H9 (cell line): ENCODE data around the gene EPB41L4B. TPM values are rescaled to one million over a fixed set of nuclear protein-coding genes. Genes with fewer than 3 reads are reported as not detected.

Source experiments
- DNase-seq: peaks from one replicate; pipeline ENCODE4 v3.0.0-alpha.2; 2017
- H2AFZ ChIP-seq: one replicate; pipeline ENCODE4 v1.6.1; 2013; ENCODE audit warnings: mild to moderate bottlenecking, low read length, control low read depth, moderate library complexity
- H2AK5ac ChIP-seq: 2 replicates; pipeline ENCODE4 v1.6.1; 2013; ENCODE audit warnings: low read length, control low read depth, mixed read lengths; ENCODE audit not compliant: insufficient read length
- H2BK120ac ChIP-seq: one replicate; pipeline ENCODE4 v1.6.1; 2013; ENCODE audit warnings: low read depth, mild to moderate bottlenecking, low read length, control low read depth, inconsistent platforms; ENCODE audit not compliant: poor library complexity, severe bottlenecking
- H2BK12ac ChIP-seq: 2 replicates; pipeline ENCODE4 v1.6.1; 2013; ENCODE audit warnings: low read length, control low read depth, mixed read lengths, low read depth; ENCODE audit not compliant: insufficient read length
- H2BK15ac ChIP-seq: 2 replicates; pipeline ENCODE4 v1.6.1; 2013; ENCODE audit warnings: low read depth, low read length, control low read depth
- H2BK20ac ChIP-seq: one replicate; pipeline ENCODE4 v1.6.1; 2013; ENCODE audit warnings: low read depth, mild to moderate bottlenecking, low read length, control low read depth, inconsistent platforms; ENCODE audit not compliant: poor library complexity, severe bottlenecking
- H2BK5ac ChIP-seq: 2 replicates; pipeline ENCODE4 v1.6.1; 2013; ENCODE audit warnings: low read length, control low read depth, mixed read lengths; ENCODE audit not compliant: insufficient read length
- H3K14ac ChIP-seq: 2 replicates; pipeline ENCODE4 v1.6.1; 2013; ENCODE audit warnings: low read length, control low read depth; ENCODE audit not compliant: insufficient read depth
- H3K18ac ChIP-seq: 2 replicates; pipeline ENCODE4 v1.6.1; 2013; ENCODE audit warnings: low read depth, mild to moderate bottlenecking, mixed read lengths, low read length, control low read depth; ENCODE audit not compliant: insufficient read length
- H3K23ac ChIP-seq: 2 replicates; pipeline ENCODE4 v1.6.1; 2013; ENCODE audit warnings: low read length, control low read depth, mixed read lengths, low read depth; ENCODE audit not compliant: insufficient read length
- H3K23me2 ChIP-seq: 2 replicates; pipeline ENCODE4 v1.6.1; 2013; ENCODE audit warnings: low read depth, mild to moderate bottlenecking, mixed read lengths, low read length, control low read depth; ENCODE audit not compliant: insufficient read length, poor library complexity, severe bottlenecking
- H3K27ac ChIP-seq: 2 replicates; pipeline ENCODE4 v1.5.1; 2013; ENCODE audit warnings: low read length, control low read depth, mixed read lengths, low read depth; ENCODE audit not compliant: insufficient read length
- H3K27me3 ChIP-seq: 2 replicates; pipeline ENCODE4 v1.6.1; 2013; ENCODE audit warnings: low read length, control low read depth, inconsistent platforms; ENCODE audit not compliant: insufficient read depth
- H3K4ac ChIP-seq: 2 replicates; pipeline ENCODE4 v1.6.1; 2013; ENCODE audit warnings: low read depth, mild to moderate bottlenecking, control low read depth, inconsistent platforms, low read length, moderate library complexity
- H3K4me1 ChIP-seq: 2 replicates; pipeline ENCODE4 v1.6.1; 2013; ENCODE audit warnings: low read length, control low read depth, inconsistent platforms; ENCODE audit not compliant: insufficient read depth
- H3K4me2 ChIP-seq: 2 replicates; pipeline ENCODE4 v1.6.1; 2013; ENCODE audit warnings: low read length, control low read depth, mixed read lengths; ENCODE audit not compliant: insufficient read length, insufficient read depth
- H3K56ac ChIP-seq: 2 replicates; pipeline ENCODE4 v1.6.1; 2013; ENCODE audit warnings: low read depth, mild to moderate bottlenecking, mixed read lengths, low read length, control low read depth; ENCODE audit not compliant: insufficient read length
- H3K79me1 ChIP-seq: 2 replicates; pipeline ENCODE4 v1.6.1; 2013; ENCODE audit warnings: low read depth, mild to moderate bottlenecking, moderate library complexity, low read length, control low read depth, inconsistent platforms; ENCODE audit not compliant: insufficient read depth, poor library complexity, severe bottlenecking
- H3K79me2 ChIP-seq: 2 replicates; pipeline ENCODE4 v1.6.1; 2013; ENCODE audit warnings: low read length, control low read depth, inconsistent platforms; ENCODE audit not compliant: insufficient read depth
- H3K9ac ChIP-seq: 2 replicates; pipeline ENCODE4 v1.6.1; 2013; ENCODE audit warnings: low read length, control low read depth, mixed read lengths; ENCODE audit not compliant: insufficient read length; ENCODE audit errors: extremely low read depth
- H3K9me3 ChIP-seq: one replicate; pipeline ENCODE4 v1.6.1; 2013; ENCODE audit warnings: low read depth, low read length, inconsistent platforms; ENCODE audit not compliant: control insufficient read depth
- H3T11ph ChIP-seq: one replicate; pipeline ENCODE4 v1.6.1; 2013; ENCODE audit warnings: mild to moderate bottlenecking, low read length, control low read depth, inconsistent platforms
- H4K20me1 ChIP-seq: one replicate; pipeline ENCODE4 v1.6.1; 2013; ENCODE audit not compliant: control insufficient read depth, insufficient read length, insufficient read depth
- H4K5ac ChIP-seq: 2 replicates; pipeline ENCODE4 v1.6.1; 2013; ENCODE audit warnings: low read depth, mild to moderate bottlenecking, mixed read lengths, low read length, control low read depth; ENCODE audit not compliant: insufficient read length
- H4K8ac ChIP-seq: replicated peaks from 2 replicates; pipeline ENCODE4 v1.6.1; 2013; ENCODE audit warnings: low read length, control low read depth, mixed read lengths, low read depth; ENCODE audit not compliant: insufficient read length
- H4K91ac ChIP-seq: 2 replicates; pipeline ENCODE4 v1.6.1; 2013; ENCODE audit warnings: low read depth, mild to moderate bottlenecking, moderate library complexity, mixed read lengths, low read length, control low read depth; ENCODE audit not compliant: insufficient read length
- H3K27ac Mint-ChIP-seq, 3 experiments: 2 replicates in 2 of 3; 3 replicates in 1 of 3; pipeline ENCODE4 v1.8.0; 2020 to 2021; ENCODE audit warnings: mixed read lengths in 3 of 3, mild to moderate bottlenecking in 1 of 3, moderate library complexity in 1 of 3
- H3K27me3 Mint-ChIP-seq: 2 replicates; pipeline ENCODE4 v1.8.0; 2021; ENCODE audit warnings: low read depth, mild to moderate bottlenecking, moderate library complexity, mixed read lengths
- H3K36me3 Mint-ChIP-seq, 3 experiments: 2 replicates in 2 of 3; 3 replicates in 1 of 3; pipeline ENCODE4 v1.8.0; 2020 to 2021; ENCODE audit warnings: low read depth in 3 of 3, mixed read lengths in 3 of 3; ENCODE audit not compliant: insufficient read depth in 1 of 3
- H3K4me1 Mint-ChIP-seq, 2 experiments: 2 replicates each; pipeline ENCODE4 v1.8.0; 2020; ENCODE audit warnings: mixed read lengths in 2 of 2
- H3K4me3 Mint-ChIP-seq, 2 experiments: 2 replicates in 1 of 2; 3 replicates in 1 of 2; pipeline ENCODE4 v1.8.0; 2020 to 2021; ENCODE audit warnings: mild to moderate bottlenecking in 2 of 2, mixed read lengths in 2 of 2, moderate library complexity in 1 of 2
- H3K9me3 Mint-ChIP-seq, 2 experiments: 2 replicates in 1 of 2; 3 replicates in 1 of 2; pipeline ENCODE4 v1.8.0; 2020; ENCODE audit warnings: mild to moderate bottlenecking in 2 of 2, mixed read lengths in 2 of 2, moderate library complexity in 1 of 2
- CTCF ChIP-seq: fragments of 200-600 bp; sonication (generic); conservative IDR thresholded peaks from 3 replicates; pipeline ENCODE4 v1.8.0; 2021; ENCODE audit warnings: antibody characterized with exemption, mild to moderate bottlenecking
- WGBS: extraction: QIAGEN DNeasy Blood & Tissue Kit; methylation state at CpG from one replicate; pipeline ENCODE4 v1.1.7; 2013; ENCODE audit warnings: missing lambda C conversion rate, low lambda C conversion rate, mixed read lengths; ENCODE audit not compliant: insufficient read length; ENCODE audit errors: extremely low coverage; 5-methylcytosine and 5-hydroxymethylcytosine counted together
- total RNA-seq: library from RNA; stranded (reverse); gene quantifications from 2 replicates; pipeline ENCODE4 v1.2.1, GENCODE V29; 2021

The EPB41L4B gene
- total RNA-seq, 1 experiment from 2014 or later = 18.9 TPM

GRCh38 chr9:109244179-109245132 lies 76.4 kb downstream of the EPB41L4B start:
- Histone ChIP-seq H3K23ac (no peak overlapping the region), H3K4me1 (peaks cover 3% of the 10 kb centered on the region; the same call in 1 of the 2 replicates), H2BK5ac (no peak overlapping the region), H3K9ac (no peak overlapping the region), H3K9me3 (no peaks in the 10 kb centered on the region), H3T11ph (no peak overlapping the region), H3K14ac (no peak overlapping the region), H3K23me2 (no peaks in the 10 kb centered on the region), H3K4ac (no peak overlapping the region), H4K5ac (no peak overlapping the region), H2AK5ac (no peak overlapping the region), H3K27me3 (no peaks in the 10 kb centered on the region), H2BK12ac (no peak overlapping the region), H4K8ac (no peak overlapping the region), H4K91ac (no peak overlapping the region), H4K20me1 (no peaks in the 10 kb centered on the region), H3K27ac (no peak overlapping the region), H2BK20ac (no peak overlapping the region), H3K18ac (no peak overlapping the region), H2AFZ (no peak overlapping the region), H2BK15ac (no peak overlapping the region), H3K79me2 (no peaks in the 10 kb centered on the region), H2BK120ac (no peak overlapping the region), H3K79me1 (no peaks in the 10 kb centered on the region), H3K4me2 (no peak overlapping the region), H3K56ac (no peak overlapping the region)
- no CpG with 5 or more reads among the region's 9 CpGs for WGBS
- H3K36me3 Mint-ChIP-seq = peaks cover 10 to 21% (median 11%) of the 10 kb centered on the region in 3 experiments; a peak in 6 of 7 replicates
- H3K27me3 Mint-ChIP-seq = no peaks in the 10 kb centered on the region; the same call in 1 of the 2 replicates
- peak overlapping the region in 1 of 2 experiments; percentile 41; a peak in 1 of 5 replicates for H3K4me3 Mint-ChIP-seq
- H3K27ac Mint-ChIP-seq = no peak overlapping the region; a peak in 1 of 7 replicates
- peak; percentile 93 for TF ChIP-seq CTCF
- H3K9me3 Mint-ChIP-seq = no peaks in the 10 kb centered on the region; a peak in 1 of 5 replicates
- DNase-seq = peak; percentile 80
- H3K4me1 Mint-ChIP-seq = peaks cover 32 to 33% of the 10 kb centered on the region in 2 experiments
